SK-N-SH treated with all-trans-retinoic acid at 6 μM for 48 hours (cell line): ENCODE results near the gene TMPRSS11E.
"Not testable (repeated sequence)": the region's sequence is repeated elsewhere in the genome, so short reads cannot be mapped to it uniquely, and the experiment has no call there.

Experiments used
- BACH2 ChIP-seq: fragments of 250-450 bp; sonication (Bioruptor Pico); IDR thresholded peaks from 2 replicates; pipeline ENCODE4 v1.9.0; 2021; ENCODE audit warnings: mild to moderate bottlenecking, borderline replicate concordance
- GLIS3 ChIP-seq: fragments of 250-450 bp; sonication (Bioruptor Pico); IDR thresholded peaks from 2 replicates; pipeline ENCODE4 v1.5.0; 2020; ENCODE audit warnings: mild to moderate bottlenecking, moderate library complexity
- ISL1 ChIP-seq: fragments of 250-450 bp; sonication (Bioruptor Pico); IDR thresholded peaks from 2 replicates; pipeline ENCODE4 v2.1.2; 2022; ENCODE audit warnings: mild to moderate bottlenecking, moderate library complexity
- PATZ1 ChIP-seq: fragments of 250-450 bp; sonication (Bioruptor Pico); IDR thresholded peaks from 2 replicates; pipeline ENCODE4 v1.8.0; 2020; ENCODE audit warnings: mild to moderate bottlenecking, moderate library complexity, borderline replicate concordance
- POU6F1 ChIP-seq: fragments of 250-450 bp; sonication (Bioruptor Pico); IDR thresholded peaks from 2 replicates; pipeline ENCODE4 v1.8.0; 2021; ENCODE audit warnings: low read depth, mild to moderate bottlenecking, moderate library complexity, borderline replicate concordance
- PPARA ChIP-seq: fragments of 250-450 bp; sonication (Bioruptor Pico); IDR thresholded peaks from 2 replicates; pipeline ENCODE4 v1.5.0; 2020; ENCODE audit warnings: mild to moderate bottlenecking, borderline replicate concordance
- TCF4 ChIP-seq: fragments of 250-450 bp; sonication (Bioruptor Pico); IDR thresholded peaks from 2 replicates; pipeline ENCODE4 v1.8.0; 2021; ENCODE audit warnings: mild to moderate bottlenecking, moderate library complexity, borderline replicate concordance
- ZNF70 ChIP-seq: fragments of 450-650 bp; formaldehyde crosslinking; IDR thresholded peaks from 2 replicates; pipeline ENCODE4 v1.5.0; 2020; ENCODE audit warnings: mild to moderate bottlenecking, moderate library complexity
- ZNF8 ChIP-seq: fragments of 450-650 bp; formaldehyde crosslinking; IDR thresholded peaks from 2 replicates; pipeline ENCODE4 v1.5.0; 2020; ENCODE audit warnings: mild to moderate bottlenecking, moderate library complexity
- TF ChIP-seq, protein P1 (sequence below): fragments of 250-450 bp; sonication (Bioruptor Pico); IDR thresholded peaks from 2 replicates; pipeline ENCODE4 v1.5.1; 2020; ENCODE audit warnings: low read depth, mild to moderate bottlenecking, moderate library complexity
- TF ChIP-seq, protein P2 (sequence below): fragments of 250-450 bp; sonication (Bioruptor Pico); IDR thresholded peaks from 2 replicates; pipeline ENCODE4 v1.5.1; 2021; ENCODE audit warnings: mild to moderate bottlenecking, moderate library complexity

DNA sequence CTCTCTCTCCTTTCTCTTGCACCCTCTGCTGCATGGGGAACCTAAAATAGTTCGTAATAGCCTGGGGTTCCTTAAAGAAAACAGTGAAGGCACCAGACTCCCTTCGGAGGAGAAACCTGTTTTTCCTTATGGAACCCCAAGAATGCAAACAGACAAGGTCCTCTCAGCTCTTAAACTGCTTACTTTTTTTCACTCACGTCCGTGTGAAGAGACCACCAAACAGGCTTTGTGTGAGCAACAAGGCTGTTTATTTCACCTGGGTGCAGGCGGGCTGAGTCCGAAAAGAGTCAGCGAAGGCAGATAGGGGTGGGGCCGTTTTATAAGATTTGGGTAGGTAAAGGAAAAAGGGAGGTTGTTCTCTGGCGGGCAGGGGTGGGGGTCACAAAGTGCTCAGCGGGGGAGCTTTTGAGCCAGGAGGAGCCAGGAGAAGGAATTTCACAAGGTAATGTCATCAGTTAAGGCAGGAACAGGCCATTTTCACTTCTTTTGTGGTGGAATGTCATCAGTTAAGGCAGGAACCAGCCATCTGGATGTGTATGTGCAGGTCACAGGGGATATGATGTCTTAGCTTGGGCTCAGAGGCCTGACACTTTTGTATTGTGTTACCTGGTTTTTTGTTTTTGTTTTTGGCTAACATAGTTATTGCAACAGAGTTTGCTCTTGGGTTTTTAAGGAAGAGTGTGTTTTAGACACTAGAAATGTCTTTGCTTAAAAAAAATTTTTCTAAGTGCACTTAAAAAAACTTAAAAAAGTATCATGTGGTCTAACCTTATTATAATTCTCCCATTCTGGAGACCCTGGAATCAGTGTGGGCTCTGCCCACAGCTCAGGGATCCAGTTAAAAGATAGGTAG, 40.0 kb upstream of the TMPRSS11E start:
- TF ChIP-seq, protein P1, sequence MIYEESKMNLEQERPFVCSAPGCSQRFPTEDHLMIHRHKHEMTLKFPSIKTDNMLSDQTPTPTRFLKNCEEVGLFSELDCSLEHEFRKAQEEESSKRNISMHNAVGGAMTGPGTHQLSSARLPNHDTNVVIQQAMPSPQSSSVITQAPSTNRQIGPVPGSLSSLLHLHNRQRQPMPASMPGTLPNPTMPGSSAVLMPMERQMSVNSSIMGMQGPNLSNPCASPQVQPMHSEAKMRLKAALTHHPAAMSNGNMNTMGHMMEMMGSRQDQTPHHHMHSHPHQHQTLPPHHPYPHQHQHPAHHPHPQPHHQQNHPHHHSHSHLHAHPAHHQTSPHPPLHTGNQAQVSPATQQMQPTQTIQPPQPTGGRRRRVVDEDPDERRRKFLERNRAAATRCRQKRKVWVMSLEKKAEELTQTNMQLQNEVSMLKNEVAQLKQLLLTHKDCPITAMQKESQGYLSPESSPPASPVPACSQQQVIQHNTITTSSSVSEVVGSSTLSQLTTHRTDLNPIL, result not testable (repeated sequence)
- TF ChIP-seq, protein P2, sequence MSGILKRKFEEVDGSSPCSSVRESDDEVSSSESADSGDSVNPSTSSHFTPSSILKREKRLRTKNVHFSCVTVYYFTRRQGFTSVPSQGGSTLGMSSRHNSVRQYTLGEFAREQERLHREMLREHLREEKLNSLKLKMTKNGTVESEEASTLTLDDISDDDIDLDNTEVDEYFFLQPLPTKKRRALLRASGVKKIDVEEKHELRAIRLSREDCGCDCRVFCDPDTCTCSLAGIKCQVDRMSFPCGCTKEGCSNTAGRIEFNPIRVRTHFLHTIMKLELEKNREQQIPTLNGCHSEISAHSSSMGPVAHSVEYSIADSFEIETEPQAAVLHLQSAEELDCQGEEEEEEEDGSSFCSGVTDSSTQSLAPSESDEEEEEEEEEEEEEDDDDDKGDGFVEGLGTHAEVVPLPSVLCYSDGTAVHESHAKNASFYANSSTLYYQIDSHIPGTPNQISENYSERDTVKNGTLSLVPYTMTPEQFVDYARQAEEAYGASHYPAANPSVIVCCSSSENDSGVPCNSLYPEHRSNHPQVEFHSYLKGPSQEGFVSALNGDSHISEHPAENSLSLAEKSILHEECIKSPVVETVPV (CRISPR knock-in tag), result not testable (repeated sequence)
- TF ChIP-seq PPARA; POU6F1; ISL1 (CRISPR knock-in tag); ZNF8 (CRISPR knock-in tag); TCF4 (CRISPR knock-in tag); BACH2 (CRISPR knock-in tag); ZNF70 (CRISPR knock-in tag); GLIS3 (CRISPR knock-in tag); PATZ1 (CRISPR knock-in tag): not testable (repeated sequence)
